Stimulated activated naive CD4-positive, alpha-beta T cell (primary cell): Measurements from ENCODE around the gene HLX.

Experiments
- DNase-seq, 6 experiments: peaks; one replicate each; lab custom pipeline; 2025; lab: John Stamatoyannopoulos, UW

The HLX gene

GRCh38 chr1:220879076-220879508 is at the start of gene HLX:
TSS of gene HLX (plus strand) at chr1:220879443. CDS start at chr1:220879858, 415 bp downstream.
- DNase-seq, result no peak

- DNase-seq, result no peak
Measured at GRCh38 chr1:220833436-220833835, 45.8 kb upstream of the HLX start.

- DNase-seq, result no peak
Measured at GRCh38 chr1:220834155-220834870, 44.9 kb upstream of the HLX start.

- no peak for DNase-seq
Measured at GRCh38 chr1:220838578-220838977, 40.7 kb upstream of the HLX start.

GRCh38 chr1:220839474-220839873 is 39.8 kb upstream of the HLX start:
- DNase-seq, result no peak

- no peak for DNase-seq
Measured at GRCh38 chr1:220841293-220841692, 38.0 kb upstream of the HLX start.

- no peak for DNase-seq
Measured at GRCh38 chr1:220843481-220844011, 35.7 kb upstream of the HLX start.

- DNase-seq, result no peak
Measured at GRCh38 chr1:220852408-220852807, 26.8 kb upstream of the HLX start.

GRCh38 chr1:220872296-220872695 is 6.9 kb upstream of the HLX start:
- DNase-seq, result no peak

- no peak for DNase-seq
Measured at GRCh38 chr1:220873087-220873486, 6.2 kb upstream of the HLX start.

- DNase-seq, result no peak
Measured at GRCh38 chr1:220873868-220874655, 5.2 kb upstream of the HLX start.

GRCh38 chr1:220875260-220875659 is 4.0 kb upstream of the HLX start:
- DNase-seq, result no peak

GRCh38 chr1:220876511-220877376 is 2.5 kb upstream of the HLX start:
- DNase-seq, result no peak

GRCh38 chr1:220877377-220878095 is 1.7 kb upstream of the HLX start:
- no peak for DNase-seq

GRCh38 chr1:220878191-220879075 is 810 bp upstream of the HLX start:
- no peak for DNase-seq

GRCh38 chr1:220879509-220880361 is 492 bp downstream of the HLX start:
- DNase-seq, result no peak

- no peak for DNase-seq
Measured at GRCh38 chr1:220880362-220880670, 1.1 kb downstream of the HLX start.

- no peak for DNase-seq
Measured at GRCh38 chr1:220880726-220881506, 1.7 kb downstream of the HLX start.
